Large intestine (tissue), 3 donors: ENCODE measurements around the gene TMEM231. TPM values are rescaled to one million over a fixed set of nuclear protein-coding genes. Genes with fewer than 3 reads are reported as not detected.
"Not testable (repeated sequence)": the region's sequence is repeated elsewhere in the genome, so short reads cannot be mapped to it uniquely, and the experiment has no call there.

Source experiments
- DNase-seq, 2 donors: peaks; one replicate each; pipeline versions ENCODE4 v3.0.0 to v3.0.0-alpha.2; 2013
- H3K27ac ChIP-seq: one replicate; pipeline ENCODE4 v1.5.1; 2013; ENCODE audit warnings: low read length
- H3K27me3 ChIP-seq: 2 replicates; pipeline ENCODE4 v1.6.1; 2013; ENCODE audit warnings: low read length; ENCODE audit not compliant: control insufficient read depth, insufficient read depth
- H3K36me3 ChIP-seq: 2 replicates; pipeline ENCODE4 v1.6.1; 2013; ENCODE audit warnings: low read length; ENCODE audit not compliant: control insufficient read depth, insufficient read depth
- H3K4me1 ChIP-seq: one replicate; pipeline ENCODE4 v1.6.1; 2013; ENCODE audit warnings: low read length; ENCODE audit not compliant: control insufficient read depth, insufficient read depth
- H3K4me3 ChIP-seq: one replicate; pipeline ENCODE4 v1.5.1; 2013; ENCODE audit warnings: low read length
- H3K9me3 ChIP-seq: one replicate; pipeline ENCODE4 v1.6.1; 2013; ENCODE audit warnings: mild to moderate bottlenecking, low read depth, low read length, moderate library complexity; ENCODE audit not compliant: control insufficient read depth
- WGBS: methylation state at CpG from one replicate; pipeline ENCODE4 v1.1.5; 2013; ENCODE audit warnings: low lambda C conversion rate; ENCODE audit not compliant: insufficient coverage; 5-methylcytosine and 5-hydroxymethylcytosine counted together
- polyA plus RNA-seq: library from polyadenylated mRNA; unstranded; fragments of 120-200 nt; gene quantifications from one replicate; pipeline ENCODE4 v1.2.1, GENCODE V29; 2013

TMEM231 gene
- polyA plus RNA-seq, 1 donor = 7.6 TPM

DNA sequence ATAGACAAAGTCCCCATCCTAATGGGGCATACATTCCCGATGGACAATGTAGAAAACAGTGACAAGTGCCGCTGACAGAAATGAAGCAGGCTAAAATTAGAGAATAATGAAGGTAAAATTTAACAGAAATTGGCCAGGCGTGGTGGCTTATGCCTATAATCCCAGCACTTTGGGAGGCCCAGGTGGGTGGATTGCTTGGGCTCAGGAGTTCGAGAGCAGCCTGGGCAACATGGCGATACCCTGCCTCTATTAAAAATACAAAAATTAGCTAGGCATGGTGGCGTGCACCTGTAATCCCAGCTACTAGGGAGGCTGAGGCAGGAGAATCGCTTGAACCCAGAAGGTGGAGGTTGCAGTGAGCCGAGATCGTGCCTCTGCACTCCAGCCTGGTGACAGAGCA is 7.6 kb downstream of the TMEM231 start:
- H3K4me1 ChIP-seq, H3K27me3 ChIP-seq, H3K36me3 ChIP-seq, DNase-seq, H3K27ac ChIP-seq, H3K9me3 ChIP-seq, H3K4me3 ChIP-seq: not testable (repeated sequence)
- no CpG with 5 or more reads among the region's 9 CpGs for WGBS

DNA sequence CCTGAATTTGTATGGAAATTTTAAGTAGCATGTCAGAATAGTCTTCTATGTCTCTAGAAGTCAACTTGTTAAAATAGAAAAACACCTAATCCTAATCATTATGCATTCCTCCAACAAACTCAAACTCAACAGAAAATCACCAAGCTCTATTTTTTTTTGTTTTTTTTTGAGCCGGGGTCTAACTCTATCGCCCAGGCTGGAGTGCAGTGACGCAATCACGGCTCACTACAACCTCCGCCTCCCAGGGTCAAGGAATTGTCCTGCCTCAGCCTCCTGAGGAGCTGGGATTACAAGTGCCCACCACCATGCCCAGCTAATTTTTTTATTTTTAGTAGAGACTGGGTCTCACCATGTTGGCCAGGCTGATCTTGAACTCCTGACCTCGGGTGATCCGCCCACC is 9.8 kb downstream of the TMEM231 start:
- no CpG with 5 or more reads among the region's 7 CpGs for WGBS

DNA sequence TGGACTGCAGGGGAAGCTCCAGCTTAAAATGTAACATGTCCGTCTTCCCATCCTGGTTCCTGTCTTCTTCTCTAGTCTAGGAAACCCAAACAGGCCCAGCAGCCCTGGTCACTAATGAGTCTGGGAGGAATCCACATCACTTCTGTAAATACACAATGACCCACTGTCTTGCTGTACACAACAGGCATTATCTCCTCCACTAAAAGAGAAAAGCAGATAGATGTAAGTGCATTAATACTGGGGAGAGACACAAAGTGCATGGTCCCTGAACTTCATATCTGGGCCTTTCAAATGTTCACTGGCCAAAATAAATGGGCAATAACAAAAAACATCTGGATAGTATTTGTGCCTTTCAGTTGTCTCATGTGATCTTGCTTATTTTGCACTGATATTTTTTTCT is 10.2 kb downstream of the TMEM231 start:
- WGBS = no CpG with 5 or more reads among the region's 1 CpG
- H3K9me3 ChIP-seq, H3K36me3 ChIP-seq, H3K4me3 ChIP-seq, H3K27me3 ChIP-seq, DNase-seq, H3K27ac ChIP-seq: not testable (repeated sequence)
- peaks cover 23% of the 10 kb centered on the region for H3K4me1 ChIP-seq

More for the DNA sequence above, 9.8 kb downstream of the TMEM231 start:
- Histone ChIP-seq H3K27me3 (no peaks in the 10 kb centered on the region), H3K9me3 (no peaks in the 10 kb centered on the region), H3K27ac (no peak overlapping the region), H3K36me3 (peaks cover 3% of the 10 kb centered on the region), H3K4me3 (no peak overlapping the region), H3K4me1 (peaks cover 20% of the 10 kb centered on the region)
- DNase-seq = no peak

DNA sequence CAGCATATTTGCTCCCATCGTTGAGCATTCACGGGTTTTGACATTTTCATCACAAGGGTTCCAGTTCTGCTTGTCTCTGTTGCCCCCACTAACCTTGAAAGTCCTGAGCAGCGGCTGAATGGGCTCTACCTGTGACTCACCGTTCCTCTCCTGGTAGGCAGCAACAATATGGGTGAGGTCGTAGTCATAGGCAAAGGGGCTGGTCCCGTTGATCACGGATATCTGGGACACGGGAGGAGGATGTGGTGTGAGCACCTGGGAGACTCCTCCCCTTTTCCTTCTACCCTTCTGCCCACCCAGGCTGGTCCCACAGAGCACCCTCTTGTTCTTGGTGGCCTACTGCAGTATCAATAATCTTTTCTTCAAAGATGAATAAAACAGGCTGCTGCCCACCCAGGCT is 13.6 kb downstream of the TMEM231 start:
- not testable (repeated sequence) for H3K36me3 ChIP-seq, H3K9me3 ChIP-seq, H3K27ac ChIP-seq, H3K27me3 ChIP-seq, DNase-seq, H3K4me3 ChIP-seq
- H3K4me1 ChIP-seq = peaks cover 44% of the 10 kb centered on the region
- no CpG with 5 or more reads among the region's 8 CpGs for WGBS

DNA sequence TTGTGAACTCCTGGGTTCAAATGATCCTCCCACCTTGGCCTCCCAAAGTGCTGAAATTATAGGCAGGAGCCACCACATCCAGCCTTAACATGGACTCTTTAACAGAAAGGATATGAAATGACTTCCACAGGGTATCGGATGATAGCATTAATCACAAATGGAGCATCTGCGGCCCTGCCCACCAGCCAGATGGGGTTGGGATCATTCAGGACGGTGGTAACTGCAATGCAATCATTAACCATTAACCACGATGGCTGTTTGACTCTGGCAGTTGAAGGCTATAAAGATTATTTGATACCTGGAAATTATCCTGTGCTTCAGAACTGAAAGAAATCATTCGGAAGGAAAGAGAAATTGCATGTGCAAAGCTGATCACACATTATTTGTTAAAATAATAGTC is 14.8 kb downstream of the TMEM231 start:
- Histone ChIP-seq H3K4me1 (peaks cover 50% of the 10 kb centered on the region), H3K27ac (peak overlapping the region; percentile 64), H3K4me3 (no peak overlapping the region), H3K9me3 (no peaks in the 10 kb centered on the region), H3K36me3 (peaks cover 3% of the 10 kb centered on the region), H3K27me3 (no peaks in the 10 kb centered on the region)
- WGBS = no CpG with 5 or more reads among the region's 5 CpGs
- DNase-seq = peak; percentile 81 to 88

DNA sequence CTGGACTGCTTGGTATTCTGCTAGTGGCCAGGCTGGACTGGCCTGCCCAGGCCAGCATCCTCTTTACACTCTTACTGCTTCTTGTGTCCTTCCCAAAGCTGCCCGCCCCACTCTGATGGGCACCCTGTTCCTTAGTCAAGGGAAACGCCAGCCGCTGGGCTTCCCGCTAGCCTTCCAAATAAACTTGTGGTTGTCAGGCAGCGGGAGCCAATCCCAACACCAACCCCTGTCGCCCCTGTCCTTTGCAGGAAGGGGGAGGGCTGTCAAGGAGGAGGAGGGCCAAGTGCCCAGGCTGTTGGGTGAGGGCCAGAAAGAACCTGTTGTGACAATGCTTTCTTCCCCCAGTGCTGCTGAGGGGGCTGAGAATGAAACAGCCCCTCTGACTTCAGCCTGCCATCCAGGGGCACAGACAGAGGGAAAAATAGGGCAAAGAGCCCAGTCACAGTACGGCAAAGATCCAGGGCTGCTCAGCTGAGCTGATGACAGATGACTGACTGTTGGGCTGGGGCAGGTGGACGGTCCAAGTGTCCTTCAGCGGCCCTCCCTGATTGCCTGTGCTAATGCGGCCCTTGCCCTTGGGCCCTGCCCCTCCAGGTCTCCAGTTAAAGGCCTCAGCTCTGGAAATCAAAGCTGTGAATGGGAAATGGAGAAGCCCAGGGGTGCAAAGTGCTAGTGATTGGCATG is 17.0 kb downstream of the TMEM231 start:
- H3K4me3 ChIP-seq, H3K27ac ChIP-seq, H3K9me3 ChIP-seq, H3K36me3 ChIP-seq, H3K27me3 ChIP-seq, DNase-seq: not testable (repeated sequence)
- no CpG with 5 or more reads among the region's 10 CpGs for WGBS
- H3K4me1 ChIP-seq = peaks cover 55% of the 10 kb centered on the region

DNA sequence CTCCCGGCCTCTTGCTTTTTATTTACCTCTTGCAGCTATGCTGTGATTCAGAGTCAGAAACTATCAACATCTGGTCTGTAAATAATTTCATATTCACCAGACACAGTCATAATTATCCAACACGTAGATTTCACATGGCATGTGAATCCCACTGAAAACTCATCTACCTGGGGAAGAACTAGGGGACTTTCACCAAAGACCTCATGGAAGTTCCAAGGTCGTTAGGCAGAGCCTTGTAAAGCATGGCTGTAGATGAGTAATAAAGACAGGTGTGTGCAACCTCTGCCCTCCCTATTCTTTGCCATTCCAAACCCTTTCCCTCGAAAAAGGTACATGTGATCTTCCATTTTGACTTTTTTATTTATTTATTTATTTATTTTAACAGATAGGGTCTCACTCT is 18.3 kb downstream of the TMEM231 start:
- Histone ChIP-seq H3K27ac (peak overlapping the region; percentile 30), H3K36me3 (no peaks in the 10 kb centered on the region), H3K27me3 (no peaks in the 10 kb centered on the region), H3K9me3 (no peaks in the 10 kb centered on the region), H3K4me3 (no peak overlapping the region), H3K4me1 (peaks cover 50% of the 10 kb centered on the region)
- no CpG with 5 or more reads among the region's 4 CpGs for WGBS
- peak; percentile 52 to 72 for DNase-seq

DNA sequence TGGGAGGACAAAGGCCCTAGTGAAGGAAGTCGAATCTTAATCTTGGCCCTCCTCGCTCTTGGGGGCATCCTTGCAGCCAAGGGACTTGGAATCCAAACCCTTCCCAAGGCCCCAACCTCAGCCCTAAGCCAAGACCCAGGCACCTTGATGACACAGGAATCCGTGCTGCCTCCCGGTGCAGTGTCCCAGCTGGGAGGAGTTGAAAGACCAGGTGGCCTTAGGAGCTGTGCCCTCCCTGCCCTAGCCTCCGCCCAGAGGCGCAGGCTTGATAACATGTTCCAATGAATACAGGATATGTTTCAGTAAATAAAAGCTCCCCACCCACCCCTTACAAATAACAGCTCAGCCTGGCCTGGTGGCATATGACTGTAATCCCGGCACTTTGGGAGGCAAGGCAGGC is 20.2 kb downstream of the TMEM231 start, which contains the start of gene CHST5:
Gene CHST5 (minus strand): TSS at position 208 of the 400 bp plus-strand sequence. CDS start 5,724 bp downstream, outside the sequence.
- no peaks in the 10 kb centered on the region for H3K36me3 ChIP-seq
- no CpG with 5 or more reads among the region's 7 CpGs for WGBS
- peak within 1 kb of the TSS; percentile 18 for H3K4me3 ChIP-seq
- no peaks in the 10 kb centered on the region for H3K27me3 ChIP-seq
- peak within 1 kb of the TSS; percentile 13 for H3K27ac ChIP-seq
- H3K4me1 ChIP-seq = peaks cover 36% of the 10 kb centered on the region
- no peaks in the 10 kb centered on the region for H3K9me3 ChIP-seq
- peak in 1 of 2 donors; percentile 69 for DNase-seq

DNA sequence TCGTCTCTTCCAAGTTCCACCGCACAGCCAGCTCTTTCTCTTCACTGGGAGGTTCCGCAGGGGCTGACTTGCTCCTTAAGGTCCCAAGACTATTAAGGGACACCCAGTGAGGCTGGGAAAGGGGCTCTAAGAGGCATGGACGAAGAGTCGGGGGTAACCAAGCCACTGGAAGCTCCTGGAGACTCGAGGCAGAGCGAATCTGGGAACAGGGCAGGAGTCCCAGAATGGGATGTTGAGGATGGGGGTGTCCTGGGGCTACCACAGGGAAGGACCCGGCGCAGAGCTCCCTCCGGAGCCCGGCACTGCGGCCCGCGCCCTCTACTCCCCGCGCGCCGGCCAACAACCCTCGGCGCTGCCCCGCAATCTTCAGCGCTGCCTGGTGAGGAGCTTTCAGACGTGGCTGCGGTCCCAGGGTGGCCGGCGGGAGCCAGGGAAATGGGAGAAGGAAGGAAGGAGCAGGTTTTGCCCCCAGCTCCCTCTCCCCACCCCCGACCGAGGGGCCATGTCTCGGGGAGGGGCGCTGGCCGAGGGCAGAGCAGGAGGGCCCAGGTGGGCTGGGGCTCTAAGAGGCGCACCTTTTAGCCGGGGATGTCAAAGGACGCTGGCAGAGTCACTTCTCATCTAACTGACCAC is 20.7 kb downstream of the TMEM231 start:
- peak overlapping the region; percentile 18 for H3K4me3 ChIP-seq
- peak overlapping the region; percentile 13 for H3K27ac ChIP-seq
- H3K4me1 ChIP-seq = peaks cover 31% of the 10 kb centered on the region
- DNase-seq = no peak
- WGBS = no CpG with 5 or more reads among the region's 34 CpGs
- H3K36me3 ChIP-seq = no peaks in the 10 kb centered on the region
- H3K9me3 ChIP-seq = no peaks in the 10 kb centered on the region
- no peaks in the 10 kb centered on the region for H3K27me3 ChIP-seq

DNA sequence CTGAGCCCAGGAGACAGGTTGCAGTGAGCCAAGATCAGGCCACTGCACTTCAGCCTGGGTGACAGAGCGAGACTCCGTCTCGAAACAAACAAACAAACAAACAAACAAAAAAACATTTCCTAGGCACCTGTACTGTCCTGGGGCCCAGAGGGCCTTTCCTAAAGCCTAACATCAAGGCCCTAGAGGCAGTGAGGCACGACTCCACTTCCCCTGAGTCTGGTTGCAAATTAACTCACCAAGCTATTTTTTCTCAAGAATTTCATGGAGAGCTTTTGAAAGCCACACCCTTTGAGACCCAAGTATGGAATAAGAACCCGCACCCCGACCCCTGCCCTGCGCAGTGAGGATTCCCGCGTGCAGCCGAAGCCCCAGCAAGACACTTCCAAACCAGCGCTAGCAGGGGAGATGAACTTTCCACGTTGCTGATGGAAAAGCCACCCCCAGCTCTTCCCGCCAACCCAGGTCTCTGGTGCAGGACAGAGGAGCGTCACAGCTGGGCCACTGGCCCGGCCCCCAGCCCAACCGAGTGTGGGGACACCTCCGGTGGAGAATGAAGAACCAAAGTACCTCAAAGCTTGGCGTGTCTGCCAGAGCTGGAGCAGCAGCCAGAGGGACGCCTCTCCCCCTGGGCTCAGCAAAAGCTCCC is 21.4 kb downstream of the TMEM231 start:
- WGBS = no CpG with 5 or more reads among the region's 19 CpGs
- Histone ChIP-seq H3K4me1 (peaks cover 24% of the 10 kb centered on the region), H3K27me3 (no peaks in the 10 kb centered on the region), H3K36me3 (no peaks in the 10 kb centered on the region), H3K27ac (no peak overlapping the region), H3K4me3 (peak overlapping the region; percentile 14), H3K9me3 (peaks cover 4% of the 10 kb centered on the region)
- DNase-seq = no peak
